ENCODE measurements around the gene SET.
A peak's percentile ranks its signal among the peaks of the same experiment; 100 is the strongest.
"Not testable (repeated sequence)": the region's sequence is repeated elsewhere in the genome, so short reads cannot be mapped to it uniquely, and the experiment has no call there.

SET gene

GRCh38 chr9:128688501-128689292, at the start of gene SET:
SET (plus strand) TSS chr9:128689222; CDS start chr9:128689583, 361 bp downstream.
- DNase-seq (ENCODE audit: low read depth in 2 of 2, low spot score in 1 of 2): peak; percentile 79 to 90

- no peak for DNase-seq (ENCODE audit: low read depth in 2 of 2, low spot score in 1 of 2)
Measured at GRCh38 chr9:128640603-128641002, 48.4 kb upstream of the SET start.

GRCh38 chr9:128642675-128643245, 46.3 kb upstream of the SET start:
- no peak for DNase-seq (ENCODE audit: low read depth in 2 of 2, low spot score in 1 of 2)

GRCh38 chr9:128643519-128644300, 45.3 kb upstream of the SET start:
- no peak for DNase-seq (ENCODE audit: low read depth in 2 of 2, low spot score in 1 of 2)

GRCh38 chr9:128648206-128648605, 40.8 kb upstream of the SET start:
- peak; percentile 40 to 57 for DNase-seq (ENCODE audit: low read depth in 2 of 2, low spot score in 1 of 2)

- DNase-seq (ENCODE audit: low read depth in 2 of 2, low spot score in 1 of 2): no peak
Measured at GRCh38 chr9:128651798-128652197, 37.2 kb upstream of the SET start.

GRCh38 chr9:128653908-128654307, 35.1 kb upstream of the SET start:
- DNase-seq (ENCODE audit: low read depth in 2 of 2, low spot score in 1 of 2): no peak

GRCh38 chr9:128654481-128654880, 34.5 kb upstream of the SET start:
- DNase-seq (ENCODE audit: low read depth in 2 of 2, low spot score in 1 of 2): no peak

- peak; percentile 91 to 92 for DNase-seq (ENCODE audit: low read depth in 2 of 2, low spot score in 1 of 2)
Measured at GRCh38 chr9:128656416-128657343, 32.3 kb upstream of the SET start, which contains the start of gene DYNC2I2. DYNC2I2 (minus strand) TSS chr9:128656847; CDS start chr9:128656726, 121 bp downstream.

GRCh38 chr9:128657344-128657704, 31.7 kb upstream of the SET start:
- no peak for DNase-seq (ENCODE audit: low read depth in 2 of 2, low spot score in 1 of 2)

GRCh38 chr9:128657796-128658195, 31.2 kb upstream of the SET start:
- no peak for DNase-seq (ENCODE audit: low read depth in 2 of 2, low spot score in 1 of 2)

- DNase-seq (ENCODE audit: low read depth in 2 of 2, low spot score in 1 of 2): not testable (repeated sequence)
Measured at GRCh38 chr9:128666481-128666941, 22.5 kb upstream of the SET start.

- no peak for DNase-seq (ENCODE audit: low read depth in 2 of 2, low spot score in 1 of 2)
Measured at GRCh38 chr9:128669786-128670185, 19.2 kb upstream of the SET start.

- no peak for DNase-seq (ENCODE audit: low read depth in 2 of 2, low spot score in 1 of 2)
Measured at GRCh38 chr9:128675382-128675781, 13.6 kb upstream of the SET start.

GRCh38 chr9:128677794-128678193, 11.2 kb upstream of the SET start:
- DNase-seq (ENCODE audit: low read depth in 2 of 2, low spot score in 1 of 2): no peak

- no peak for DNase-seq (ENCODE audit: low read depth in 2 of 2, low spot score in 1 of 2)
Measured at GRCh38 chr9:128683340-128684064, 5.5 kb upstream of the SET start.

GRCh38 chr9:128684065-128684324, 5.0 kb upstream of the SET start:
- no peak for DNase-seq (ENCODE audit: low read depth in 2 of 2, low spot score in 1 of 2)

- DNase-seq (ENCODE audit: low read depth in 2 of 2, low spot score in 1 of 2): peak in 1 of 2 donors; percentile 48
Measured at GRCh38 chr9:128684325-128685199, 4.5 kb upstream of the SET start.

Measured in stimulated activated CD8-positive, alpha-beta memory T cell treated with anti-CD3 and anti-CD28 coated beads, Interleukin-4, amount 100 ng/mL, for 4 hours (primary cell).